Heart left ventricle (tissue), 16 donors: ENCODE results near the gene SUPT4H1. TPM values are rescaled to one million over a fixed set of nuclear protein-coding genes. Genes with fewer than 3 reads are reported as not detected.

ENCODE experiments used
- ATAC-seq, 4 donors: fragments of 200-7000 bp; cut with Tn5 transposase; one replicate each; pipeline ENCODE4 v1.9.1; 2020 to 2022; ENCODE audit warnings: moderate library complexity in 4 of 4, mild to moderate bottlenecking in 3 of 4, moderate number of reproducible peaks in 1 of 4
- DNase-seq, 5 donors: peaks; one replicate each; pipeline ENCODE4 v3.0.0-alpha.2; 2020
- H3K27ac ChIP-seq, 12 donors: fragments of 200-600 bp; sonication (generic) in 4 of 12; one replicate each; pipeline versions ENCODE4 v1.5.0 to v1.8.0; 2016 to 2022; ENCODE audit warnings: mild to moderate bottlenecking in 2 of 12
- H3K27me3 ChIP-seq, 9 donors: fragments of 200-600 bp; sonication (generic) in 2 of 9; one replicate each; pipeline versions ENCODE4 v1.5.1 to v1.8.0; 2016 to 2022; ENCODE audit warnings: mild to moderate bottlenecking in 3 of 9
- H3K36me3 ChIP-seq, 9 donors: fragments of 200-600 bp; sonication (generic) in 2 of 9; one replicate each; pipeline versions ENCODE4 v1.5.0 to v1.8.0; 2018 to 2022; ENCODE audit warnings: mild to moderate bottlenecking in 2 of 9
- H3K4me1 ChIP-seq, 12 donors: fragments of 200-600 bp; sonication (generic) in 4 of 12; one replicate each; pipeline versions ENCODE4 v1.5.0 to v1.8.0; 2016 to 2022; ENCODE audit warnings: mild to moderate bottlenecking in 3 of 12
- H3K4me3 ChIP-seq, 12 donors: fragments of 200-600 bp; sonication (generic) in 4 of 12; one replicate each; pipeline versions ENCODE4 v1.5.0 to v1.8.0; 2017 to 2022; ENCODE audit warnings: mild to moderate bottlenecking in 9 of 12, moderate library complexity in 4 of 12
- H3K9me3 ChIP-seq, 12 donors: fragments of 200-600 bp; sonication (generic) in 4 of 12; one replicate each; pipeline versions ENCODE4 v1.5.0 to v1.8.0; 2016 to 2022; ENCODE audit warnings: mild to moderate bottlenecking in 1 of 12
- POLR2A ChIP-seq, 2 donors: fragments of 450-650 bp; IDR thresholded peaks; one replicate each; pipeline ENCODE4 v1.6.1; 2017; ENCODE audit warnings: antibody characterized with exemption in 2 of 2, mild to moderate bottlenecking in 2 of 2, moderate library complexity in 2 of 2
- WGBS, 4 donors: extraction: QIAGEN DNeasy Blood & Tissue Kit in 2 of 4; methylation state at CpG; one replicate each; pipeline versions ENCODE4 v1.1.5 to v1.1.7; 2013 to 2018; 5-methylcytosine and 5-hydroxymethylcytosine counted together
- intact Hi-C, 10 donors: fragments of 100-400 bp; cut with DNase I; formaldehyde crosslinking; loops; one replicate each; pipeline versions ENCODE4 v1.11.1 to v1.14.2; 2022
- polyA plus RNA-seq, 2 donors: library from polyadenylated mRNA; stranded (reverse); fragments of 200-250 nt; gene quantifications; one replicate each; pipeline ENCODE4 v1.2.3, GENCODE V29; 2013
- total RNA-seq, 9 donors: library from RNA; depleted of rRNA in 2 of 9; stranded (reverse); fragments of >200 nt in 2 of 9; fragmentation: NEBNext Ultra II Directional in 3 of 9; extraction: Animal tissue kit (Norgen Biotek cat#: 25700) in 3 of 9; gene quantifications; one replicate each; pipeline versions ENCODE4 v1.1.0 to v1.2.4, GENCODE V29; 2016 to 2023
- TF ChIP-seq, protein P1 (sequence below), 12 donors: fragments of 200-600 bp; sonication (generic) in 4 of 12; IDR thresholded peaks; one replicate each; pipeline versions ENCODE4 v1.5.0 to v1.8.0; 2018 to 2022; ENCODE audit warnings: antibody characterized with exemption in 12 of 12, mild to moderate bottlenecking in 5 of 12
- donor health status: ischemic (EF 13 %, LVEDD 7.1; RV severe dilation, severe dysfunction).
- donor health status: healthy with polysubstance abuse.
- donor health status: DM: no; HTN: yes; CAD: no.
- donor health status: DM: no; HTN: no; CAD: no.
- donor health status: ischemic (EF 25% LVEDD 6.9; RV normal size, moderate dysfunction).
- donor health status: ischemic (EF 25% LVEDD 5.7; RV mildly dilated, moderate dysfunction).
- donor health status: healthy.
- donor health status: DM: yes; HTN: yes; CAD: no.
- donor health status: ischemic (EF 35%, LVEDD 5.7; RV mildly dilated, moderate dysfunction).
- donor health status: nonischemic (EF 11% LVEDD 7.7; RV severe dilation, severe dysfunction).
- donor health status: DM: yes; HTN: yes; CAD: no.
- donor health status: PGD.
- donor health status: ischemic (EF 29% LVEDD 5.4; RV normal size, mild dysfunction).
- donor health status: nonischemic (EF 23%, LVEDD 6.1; RV moderate dilation, normal function).

The SUPT4H1 gene
- total and polyA plus RNA-seq, 11 donors = 44.1 to 92.7 (median 58.0) TPM

DNA sequence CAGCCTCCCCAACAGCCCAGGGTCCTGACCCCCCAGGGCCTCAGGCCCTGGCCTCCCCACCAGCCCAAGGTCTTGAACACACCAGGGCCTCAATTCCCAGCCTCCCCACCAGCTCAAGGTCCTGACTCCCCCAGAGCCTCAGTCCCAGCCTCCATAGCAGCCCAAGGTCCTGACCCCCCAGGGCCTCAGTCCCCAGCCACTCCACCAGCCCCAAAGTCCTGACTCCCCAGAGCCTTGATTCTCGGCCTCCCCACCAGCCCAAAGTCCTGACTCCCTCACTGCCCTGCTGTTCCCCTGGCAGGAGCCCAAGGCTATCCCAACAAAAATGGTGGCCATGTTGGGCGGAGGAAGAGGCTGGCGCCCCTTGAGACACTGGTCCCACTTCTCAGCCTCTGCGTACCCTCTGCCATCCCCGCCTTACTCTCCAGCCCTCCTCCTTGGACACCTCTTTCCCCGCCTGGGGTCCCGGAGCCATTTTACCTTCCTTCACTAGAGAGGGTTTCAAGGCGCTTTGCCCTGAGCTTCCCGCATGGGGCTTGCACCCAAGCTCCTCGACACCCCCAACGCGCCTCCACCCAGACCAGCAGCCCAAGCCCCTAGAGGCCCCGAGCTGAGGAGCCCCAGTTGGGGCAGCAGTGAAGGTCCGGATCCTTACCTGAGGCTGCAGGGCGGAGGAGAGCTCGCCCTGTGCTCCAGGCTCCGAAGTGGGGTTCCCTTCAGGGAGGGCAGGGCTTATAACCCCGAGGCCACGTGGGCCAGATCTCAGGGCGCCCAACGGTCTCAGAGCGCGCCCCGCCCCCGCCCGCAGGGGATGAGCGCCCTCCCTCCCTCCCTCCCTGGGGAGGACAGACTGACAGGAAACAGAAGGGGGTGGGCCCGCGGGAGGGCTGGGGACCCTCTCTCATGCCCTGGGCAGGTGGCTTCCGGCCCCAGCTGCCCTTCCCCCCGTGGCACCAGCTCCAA, 19.9 kb downstream of the SUPT4H1 start:
- DNase-seq (peak; percentile 67 to 91 (median 79)), ATAC-seq (peak; percentile 25 to 70 (median 48))
- H3K9me3 ChIP-seq = no peaks in the 10 kb centered on the region
- peaks cover 0 to 15% (median 0%) of the 10 kb centered on the region in 9 donors for H3K36me3 ChIP-seq
- peak overlapping the region in 10 of 12 donors; percentile 6 to 100 (median 44) for H3K27ac ChIP-seq
- peak in 1 of 2 donors; percentile 51 for TF ChIP-seq POLR2A (IDR thresholded peaks at IDR 0.05)
- TF ChIP-seq, protein P1, sequence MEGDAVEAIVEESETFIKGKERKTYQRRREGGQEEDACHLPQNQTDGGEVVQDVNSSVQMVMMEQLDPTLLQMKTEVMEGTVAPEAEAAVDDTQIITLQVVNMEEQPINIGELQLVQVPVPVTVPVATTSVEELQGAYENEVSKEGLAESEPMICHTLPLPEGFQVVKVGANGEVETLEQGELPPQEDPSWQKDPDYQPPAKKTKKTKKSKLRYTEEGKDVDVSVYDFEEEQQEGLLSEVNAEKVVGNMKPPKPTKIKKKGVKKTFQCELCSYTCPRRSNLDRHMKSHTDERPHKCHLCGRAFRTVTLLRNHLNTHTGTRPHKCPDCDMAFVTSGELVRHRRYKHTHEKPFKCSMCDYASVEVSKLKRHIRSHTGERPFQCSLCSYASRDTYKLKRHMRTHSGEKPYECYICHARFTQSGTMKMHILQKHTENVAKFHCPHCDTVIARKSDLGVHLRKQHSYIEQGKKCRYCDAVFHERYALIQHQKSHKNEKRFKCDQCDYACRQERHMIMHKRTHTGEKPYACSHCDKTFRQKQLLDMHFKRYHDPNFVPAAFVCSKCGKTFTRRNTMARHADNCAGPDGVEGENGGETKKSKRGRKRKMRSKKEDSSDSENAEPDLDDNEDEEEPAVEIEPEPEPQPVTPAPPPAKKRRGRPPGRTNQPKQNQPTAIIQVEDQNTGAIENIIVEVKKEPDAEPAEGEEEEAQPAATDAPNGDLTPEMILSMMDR (IDR thresholded peaks at IDR 0.05) = no peak
- peak overlapping the region in 10 of 12 donors; percentile 22 to 79 (median 46) for H3K4me3 ChIP-seq
- H3K4me1 ChIP-seq = peaks cover 0 to 56% (median 10%) of the 10 kb centered on the region in 12 donors
- WGBS, 4 donors = 72 to 82% (median 76%) methylated on average over 19 to 31 of the region's 31 CpGs
- intact Hi-C loops = no loop called here
- peaks cover 0 to 42% (median 7%) of the 10 kb centered on the region in 9 donors for H3K27me3 ChIP-seq

DNA sequence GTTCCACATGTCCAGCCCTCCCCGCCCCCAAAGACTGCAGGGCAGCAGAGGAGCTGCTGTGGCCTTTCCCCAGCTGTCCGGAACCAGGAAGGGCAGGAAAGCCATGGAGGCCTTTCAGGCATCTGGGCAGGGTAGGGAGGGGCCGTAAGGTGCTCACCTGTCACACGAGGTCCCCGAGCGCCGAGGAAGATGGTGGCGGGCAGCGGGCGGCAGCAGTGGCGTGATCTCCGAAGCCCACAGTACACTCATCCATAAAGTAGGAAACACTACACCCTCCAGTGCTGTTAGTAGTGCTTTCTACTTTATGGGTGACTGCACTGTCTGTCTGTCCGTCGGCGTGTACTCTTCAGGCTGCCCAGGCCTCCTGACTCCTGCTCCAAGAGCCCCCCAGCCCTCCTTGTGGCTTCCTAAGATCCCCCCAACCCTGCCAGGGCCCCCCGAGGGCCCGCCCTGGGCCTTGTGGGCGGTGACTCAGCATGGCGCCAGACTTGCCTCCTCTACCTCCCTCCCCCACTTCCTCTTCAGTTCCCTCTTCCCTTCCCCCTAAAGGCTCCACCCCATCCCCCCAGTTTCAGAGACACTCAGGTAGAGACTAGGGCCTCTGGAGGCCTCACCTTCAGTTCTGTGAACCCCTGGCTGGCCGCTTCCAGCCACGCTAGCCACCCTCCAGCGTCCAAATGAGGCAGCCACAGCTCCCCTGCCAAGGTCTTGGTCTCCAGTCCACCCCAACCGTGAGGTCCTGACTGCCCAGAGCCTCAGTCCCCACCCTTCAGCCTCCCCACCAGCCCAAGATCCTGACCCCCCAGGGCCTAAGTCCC, 20.8 kb downstream of the SUPT4H1 start:
- peak overlapping the region in 10 of 12 donors; percentile 22 to 79 (median 46) for H3K4me3 ChIP-seq
- 78 to 82% (median 81%) methylated on average over 22 to 23 of the region's 23 CpGs for WGBS, 4 donors
- ATAC-seq (peak in 3 of 4 donors; percentile 24 to 61 (median 42)), DNase-seq (peak in 2 of 5 donors; percentile 42 to 69)
- H3K9me3 ChIP-seq = no peaks in the 10 kb centered on the region
- H3K27ac ChIP-seq = peak overlapping the region in 9 of 12 donors; percentile 6 to 100 (median 57)
- TF ChIP-seq, protein P1 (IDR thresholded peaks at IDR 0.05) = no peak
- no peak for TF ChIP-seq POLR2A (IDR thresholded peaks at IDR 0.05)
- H3K36me3 ChIP-seq = peaks cover 0 to 15% (median 0%) of the 10 kb centered on the region in 9 donors
- H3K27me3 ChIP-seq = peaks cover 0 to 46% (median 7%) of the 10 kb centered on the region in 9 donors
- peaks cover 0 to 47% (median 2%) of the 10 kb centered on the region in 12 donors for H3K4me1 ChIP-seq
- intact Hi-C loops = no loop called here

DNA sequence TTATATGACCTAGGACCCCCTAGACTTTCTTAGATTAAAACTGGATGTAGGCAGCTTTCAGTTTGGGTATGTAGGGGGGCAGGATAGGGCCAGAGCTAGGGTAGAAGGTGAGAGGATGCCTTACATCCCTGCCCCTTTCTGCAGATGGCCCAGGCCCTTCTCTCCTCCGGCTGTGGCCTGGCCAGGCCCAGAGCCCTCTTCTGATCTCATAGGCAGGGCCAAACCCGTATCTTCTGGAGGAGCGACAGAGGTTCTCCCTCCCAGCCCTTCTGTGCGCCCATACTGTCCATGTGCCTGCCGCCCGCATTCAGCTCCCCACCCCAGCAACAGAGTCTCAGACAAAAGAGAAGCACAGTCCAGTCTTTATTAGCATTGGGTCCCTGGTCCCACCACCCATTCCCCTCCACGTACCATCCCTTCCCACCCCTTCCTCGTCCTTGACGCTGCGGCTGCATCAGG, 21.4 kb downstream of the SUPT4H1 start:
- Histone ChIP-seq H3K36me3 (peaks cover 0 to 15% (median 0%) of the 10 kb centered on the region in 9 donors), H3K4me3 (peak overlapping the region in 10 of 12 donors; percentile 9 to 79 (median 46)), H3K27ac (peak overlapping the region in 3 of 12 donors; percentile 14 to 100 (median 82)), H3K27me3 (peaks cover 0 to 46% (median 7%) of the 10 kb centered on the region in 9 donors), H3K9me3 (no peaks in the 10 kb centered on the region), H3K4me1 (peaks cover 0 to 41% (median 0%) of the 10 kb centered on the region in 12 donors)
- DNase-seq (peak in 1 of 5 donors; percentile 38), ATAC-seq (no peak)
- 77 to 89% (median 79%) methylated on average over 10 of the region's 10 CpGs for whole genome bisulfite sequencing, 4 donors
- intact Hi-C loops = no loop called here
- TF ChIP-seq, protein P1 (IDR thresholded peaks at IDR 0.05) = no peak
- no peak for TF ChIP-seq POLR2A (IDR thresholded peaks at IDR 0.05)
